ENCODE data around the gene BAIAP2. TPM values are rescaled to one million over a fixed set of nuclear protein-coding genes. Genes with fewer than 3 reads are reported as not detected.

Gene BAIAP2
- total RNA-seq, 1 donor from 2014 or later: 113 TPM

DNA sequence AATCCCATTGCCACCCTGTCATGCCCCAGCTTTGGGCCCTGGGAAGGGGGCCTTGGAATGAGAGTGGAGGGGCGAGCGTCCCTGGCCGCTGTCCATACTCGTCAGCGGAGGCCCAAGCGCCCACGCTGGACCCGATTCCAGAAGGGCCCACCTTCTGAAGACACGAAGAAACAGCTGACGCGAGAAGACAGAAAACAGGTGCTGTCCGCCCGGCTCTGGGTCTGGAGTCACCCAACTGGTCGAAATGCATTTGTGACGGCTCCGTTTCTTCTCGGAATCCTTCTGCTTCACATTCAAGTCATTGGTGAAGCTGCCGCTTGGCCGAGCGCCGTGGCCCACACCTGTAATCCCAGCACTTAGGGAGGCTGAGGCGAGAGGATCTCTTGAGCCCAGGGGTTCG is 77.5 kb downstream of the BAIAP2 start:
- Histone ChIP-seq H3K9me3 (no peaks in the 10 kb centered on the region), H3K4me3 (no peak overlapping the region), H3K27ac (no peak overlapping the region), H3K27me3 (no peaks in the 10 kb centered on the region), H3K4me1 (no peaks in the 10 kb centered on the region), H3K36me3 (peaks cover 0 to 12% of the 10 kb centered on the region in 2 donors)
- intact Hi-C loops (cut with DNase I): no loop called here
- TF ChIP-seq POLR2AphosphoS5 (IDR thresholded peaks at IDR 0.05; ENCODE audit: insufficient read depth in 1 of 2, low read depth in 1 of 2) (no peak), POLR2A (IDR thresholded peaks at IDR 0.05) (no peak), CTCF (IDR thresholded peaks at IDR 0.05) (no peak)
- DNase-seq (ENCODE audit: extremely low spot score in 2 of 2): no peak

GRCh38 chr17:81113158-81113724 is 78.3 kb downstream of the BAIAP2 start:
- Histone ChIP-seq H3K4me3 (no peak overlapping the region), H3K36me3 (peaks cover 0 to 12% of the 10 kb centered on the region in 2 donors), H3K27me3 (no peaks in the 10 kb centered on the region), H3K4me1 (no peaks in the 10 kb centered on the region), H3K27ac (no peak overlapping the region), H3K9me3 (no peaks in the 10 kb centered on the region)
- intact Hi-C loops (cut with DNase I): no loop called here
- no peak for DNase-seq (ENCODE audit: extremely low spot score in 2 of 2)
- TF ChIP-seq CTCF (IDR thresholded peaks at IDR 0.05) (no peak), POLR2AphosphoS5 (IDR thresholded peaks at IDR 0.05; ENCODE audit: insufficient read depth in 1 of 2, low read depth in 1 of 2) (no peak), POLR2A (IDR thresholded peaks at IDR 0.05) (no peak)

DNA sequence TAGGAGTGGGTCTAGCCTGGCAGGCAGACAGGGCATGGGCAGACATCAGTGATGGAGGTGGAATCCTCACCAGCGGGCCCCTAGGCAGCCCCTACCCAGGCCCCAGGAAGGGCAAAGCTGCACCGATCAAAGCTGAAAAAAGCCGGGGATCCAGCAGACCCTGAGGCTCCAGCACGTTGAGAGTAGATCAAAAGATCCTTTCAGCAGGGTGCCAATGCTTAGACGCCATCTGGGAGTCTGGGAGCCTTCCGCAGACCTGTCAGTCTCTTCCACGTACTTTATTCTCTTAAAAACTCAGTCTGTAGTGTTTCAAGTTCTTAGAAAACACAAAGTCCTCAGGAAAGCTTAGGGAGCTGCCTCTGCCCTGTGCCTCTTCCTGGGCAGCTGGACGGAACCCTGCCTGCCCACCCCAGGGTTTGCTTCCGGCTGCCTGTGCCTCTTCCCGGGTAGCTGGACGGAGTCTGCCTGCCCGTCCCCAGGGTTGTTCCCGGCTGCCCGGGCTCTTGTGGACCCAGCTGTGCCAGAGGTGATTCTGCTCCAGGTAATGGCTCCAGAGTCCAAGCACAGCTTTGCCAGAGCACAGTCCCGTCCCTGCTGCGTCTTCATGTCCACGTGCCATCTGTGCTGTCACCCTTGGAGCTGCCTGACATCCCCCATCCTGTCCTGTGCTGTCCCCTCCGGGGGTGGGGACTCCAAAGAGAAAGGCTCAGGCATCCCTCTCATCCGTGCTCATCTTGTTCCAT is 79.6 kb downstream of the BAIAP2 start:
- TF ChIP-seq CTCF (IDR thresholded peaks at IDR 0.05) (no peak), POLR2AphosphoS5 (IDR thresholded peaks at IDR 0.05; ENCODE audit: insufficient read depth in 1 of 2, low read depth in 1 of 2) (no peak), POLR2A (IDR thresholded peaks at IDR 0.05) (no peak)
- intact Hi-C loops (cut with DNase I): no loop called here
- H3K36me3 ChIP-seq: peaks cover 0 to 11% of the 10 kb centered on the region in 2 donors
- H3K27ac ChIP-seq: no peak overlapping the region
- H3K4me3 ChIP-seq: no peak overlapping the region
- no peaks in the 10 kb centered on the region for H3K9me3 ChIP-seq
- no peak for DNase-seq (ENCODE audit: extremely low spot score in 2 of 2)
- no peaks in the 10 kb centered on the region for H3K27me3 ChIP-seq
- H3K4me1 ChIP-seq: peaks cover 13% of the 10 kb centered on the region

DNA sequence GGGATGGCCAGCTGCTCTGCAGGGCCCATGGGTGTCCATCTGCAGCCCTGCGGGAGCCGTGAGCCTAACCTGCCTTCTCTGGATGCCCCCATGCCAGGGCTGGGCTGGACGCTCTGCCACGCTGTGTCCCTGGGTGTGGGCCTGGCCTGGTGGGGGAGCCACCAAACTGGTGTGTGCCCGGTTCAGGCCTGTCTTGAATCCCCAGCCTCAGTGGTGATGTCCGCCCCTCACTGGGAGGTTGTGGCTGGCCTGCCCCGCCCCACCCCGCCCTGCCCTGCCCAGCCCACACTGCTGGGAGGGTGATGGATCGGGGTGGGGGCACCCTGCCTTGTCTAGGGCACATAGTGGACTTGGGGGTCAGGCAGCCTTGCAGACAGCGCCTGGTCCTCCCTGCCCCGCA is 80.3 kb downstream of the BAIAP2 start:
- Histone ChIP-seq H3K27ac (no peak overlapping the region), H3K36me3 (peaks cover 0 to 8% of the 10 kb centered on the region in 2 donors), H3K9me3 (no peaks in the 10 kb centered on the region), H3K27me3 (no peaks in the 10 kb centered on the region), H3K4me3 (no peak overlapping the region), H3K4me1 (peaks cover 15% of the 10 kb centered on the region)
- intact Hi-C loops (cut with DNase I): no loop called here
- TF ChIP-seq POLR2AphosphoS5 (IDR thresholded peaks at IDR 0.05; ENCODE audit: insufficient read depth in 1 of 2, low read depth in 1 of 2) (no peak), CTCF (IDR thresholded peaks at IDR 0.05) (no peak), POLR2A (IDR thresholded peaks at IDR 0.05) (no peak)
- no peak for DNase-seq (ENCODE audit: extremely low spot score in 2 of 2)
